OCI-LY7 (cell line): ENCODE measurements around the gene PSMB5.

ENCODE experiments used
- EZH2phosphoT487 ChIP-seq: fragments of 200-600 bp; sonication (generic); IDR thresholded peaks from 2 replicates; pipeline ENCODE4 v1.6.1; 2018; ENCODE audit warnings: low read depth, borderline replicate concordance, mild to moderate bottlenecking, mixed run types, antibody characterized with exemption, low read length, moderate library complexity, mixed read lengths
- TF ChIP-seq, protein P1 (sequence below): fragments of 200-600 bp; sonication (generic); conservative IDR thresholded peaks from 2 replicates; pipeline ENCODE4 v1.5.1; 2014; ENCODE audit warnings: mild to moderate bottlenecking, antibody characterized with exemption, low read length, moderate library complexity, mixed read lengths

GRCh38 chr14:22986508-22987054 is 48.1 kb downstream of the PSMB5 start:
- TF ChIP-seq, protein P1, sequence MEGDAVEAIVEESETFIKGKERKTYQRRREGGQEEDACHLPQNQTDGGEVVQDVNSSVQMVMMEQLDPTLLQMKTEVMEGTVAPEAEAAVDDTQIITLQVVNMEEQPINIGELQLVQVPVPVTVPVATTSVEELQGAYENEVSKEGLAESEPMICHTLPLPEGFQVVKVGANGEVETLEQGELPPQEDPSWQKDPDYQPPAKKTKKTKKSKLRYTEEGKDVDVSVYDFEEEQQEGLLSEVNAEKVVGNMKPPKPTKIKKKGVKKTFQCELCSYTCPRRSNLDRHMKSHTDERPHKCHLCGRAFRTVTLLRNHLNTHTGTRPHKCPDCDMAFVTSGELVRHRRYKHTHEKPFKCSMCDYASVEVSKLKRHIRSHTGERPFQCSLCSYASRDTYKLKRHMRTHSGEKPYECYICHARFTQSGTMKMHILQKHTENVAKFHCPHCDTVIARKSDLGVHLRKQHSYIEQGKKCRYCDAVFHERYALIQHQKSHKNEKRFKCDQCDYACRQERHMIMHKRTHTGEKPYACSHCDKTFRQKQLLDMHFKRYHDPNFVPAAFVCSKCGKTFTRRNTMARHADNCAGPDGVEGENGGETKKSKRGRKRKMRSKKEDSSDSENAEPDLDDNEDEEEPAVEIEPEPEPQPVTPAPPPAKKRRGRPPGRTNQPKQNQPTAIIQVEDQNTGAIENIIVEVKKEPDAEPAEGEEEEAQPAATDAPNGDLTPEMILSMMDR, result peak; percentile 99
- TF ChIP-seq EZH2phosphoT487, result no peak
